ENCODE results near the gene MYO5B.

GRCh38 chr18:50166901-50167300 is 28.0 kb downstream of the MYO5B start:
- no peak for TF ChIP-seq GATA2 (IDR thresholded peaks at IDR 0.05; ENCODE audit: low read depth, low read length)
- TF ChIP-seq GATA3 (IDR thresholded peaks at IDR 0.05; ENCODE audit: low read depth, low read length) = no peak

All from SH-SY5Y (cell line).